ENCODE measurements around the gene GSG1L.

Gene GSG1L

DNA sequence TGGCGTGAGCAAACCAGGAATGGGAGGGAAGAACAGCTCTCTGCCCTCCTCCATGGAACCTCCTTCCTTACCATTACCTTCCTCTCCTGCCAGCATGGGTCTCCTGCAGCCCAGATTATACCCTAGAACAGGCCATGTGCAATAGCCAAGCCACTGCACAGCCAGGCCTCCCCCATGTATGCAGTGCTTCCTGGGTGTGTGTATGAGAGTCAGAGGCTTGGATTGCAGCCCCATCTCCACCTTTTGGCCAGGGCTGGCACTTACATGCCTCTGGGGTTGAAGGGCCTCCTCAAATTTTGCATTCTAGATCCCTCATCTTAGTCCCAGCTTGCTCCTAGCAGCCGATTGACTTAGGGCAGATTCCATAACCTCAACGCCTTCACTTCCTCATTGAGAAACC is 133.7 kb downstream of the GSG1L start:
- DNase-seq (ENCODE audit: low read depth in 1 of 2, low spot score in 1 of 2), result no peak
- Histone ChIP-seq H3K4me3 (replicated peaks; ENCODE audit: insufficient read depth, low read length) (no peak overlapping the region), H3K27ac (replicated peaks) (no peak overlapping the region), H3K27me3 (ENCODE audit: insufficient read depth, poor library complexity, severe bottlenecking) (no peaks in the 10 kb centered on the region)
- TF ChIP-seq, protein P1, sequence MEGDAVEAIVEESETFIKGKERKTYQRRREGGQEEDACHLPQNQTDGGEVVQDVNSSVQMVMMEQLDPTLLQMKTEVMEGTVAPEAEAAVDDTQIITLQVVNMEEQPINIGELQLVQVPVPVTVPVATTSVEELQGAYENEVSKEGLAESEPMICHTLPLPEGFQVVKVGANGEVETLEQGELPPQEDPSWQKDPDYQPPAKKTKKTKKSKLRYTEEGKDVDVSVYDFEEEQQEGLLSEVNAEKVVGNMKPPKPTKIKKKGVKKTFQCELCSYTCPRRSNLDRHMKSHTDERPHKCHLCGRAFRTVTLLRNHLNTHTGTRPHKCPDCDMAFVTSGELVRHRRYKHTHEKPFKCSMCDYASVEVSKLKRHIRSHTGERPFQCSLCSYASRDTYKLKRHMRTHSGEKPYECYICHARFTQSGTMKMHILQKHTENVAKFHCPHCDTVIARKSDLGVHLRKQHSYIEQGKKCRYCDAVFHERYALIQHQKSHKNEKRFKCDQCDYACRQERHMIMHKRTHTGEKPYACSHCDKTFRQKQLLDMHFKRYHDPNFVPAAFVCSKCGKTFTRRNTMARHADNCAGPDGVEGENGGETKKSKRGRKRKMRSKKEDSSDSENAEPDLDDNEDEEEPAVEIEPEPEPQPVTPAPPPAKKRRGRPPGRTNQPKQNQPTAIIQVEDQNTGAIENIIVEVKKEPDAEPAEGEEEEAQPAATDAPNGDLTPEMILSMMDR (IDR thresholded peaks at IDR 0.05; ENCODE audit: insufficient read depth, low read length), result no peak
- no peak for TF ChIP-seq POLR2AphosphoS5 (IDR thresholded peaks at IDR 0.05; ENCODE audit: low read depth)

DNA sequence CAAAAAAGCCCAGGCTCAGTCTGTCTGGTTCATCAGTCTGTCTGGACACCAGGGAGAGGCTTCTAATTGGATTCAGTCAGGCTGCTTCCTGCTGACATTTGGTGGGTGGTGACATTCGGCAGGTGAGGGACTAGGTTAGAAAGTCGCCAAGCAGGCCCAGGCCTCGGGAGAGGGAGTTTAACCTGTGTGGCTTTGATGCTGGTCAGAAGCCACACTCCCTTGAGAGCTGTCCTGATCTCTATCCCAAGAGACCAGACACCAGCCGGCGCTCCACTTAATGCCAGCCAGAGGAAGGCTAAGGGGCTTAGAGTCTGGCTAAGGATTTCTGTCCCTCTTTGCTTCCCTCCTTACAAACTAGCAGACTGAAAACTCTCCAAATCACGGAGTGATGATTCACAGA is 135.0 kb downstream of the GSG1L start:
- H3K27me3 ChIP-seq (ENCODE audit: insufficient read depth, poor library complexity, severe bottlenecking), result no peaks in the 10 kb centered on the region
- TF ChIP-seq, protein P1 (IDR thresholded peaks at IDR 0.05; ENCODE audit: insufficient read depth, low read length), result no peak
- TF ChIP-seq, protein P2, sequence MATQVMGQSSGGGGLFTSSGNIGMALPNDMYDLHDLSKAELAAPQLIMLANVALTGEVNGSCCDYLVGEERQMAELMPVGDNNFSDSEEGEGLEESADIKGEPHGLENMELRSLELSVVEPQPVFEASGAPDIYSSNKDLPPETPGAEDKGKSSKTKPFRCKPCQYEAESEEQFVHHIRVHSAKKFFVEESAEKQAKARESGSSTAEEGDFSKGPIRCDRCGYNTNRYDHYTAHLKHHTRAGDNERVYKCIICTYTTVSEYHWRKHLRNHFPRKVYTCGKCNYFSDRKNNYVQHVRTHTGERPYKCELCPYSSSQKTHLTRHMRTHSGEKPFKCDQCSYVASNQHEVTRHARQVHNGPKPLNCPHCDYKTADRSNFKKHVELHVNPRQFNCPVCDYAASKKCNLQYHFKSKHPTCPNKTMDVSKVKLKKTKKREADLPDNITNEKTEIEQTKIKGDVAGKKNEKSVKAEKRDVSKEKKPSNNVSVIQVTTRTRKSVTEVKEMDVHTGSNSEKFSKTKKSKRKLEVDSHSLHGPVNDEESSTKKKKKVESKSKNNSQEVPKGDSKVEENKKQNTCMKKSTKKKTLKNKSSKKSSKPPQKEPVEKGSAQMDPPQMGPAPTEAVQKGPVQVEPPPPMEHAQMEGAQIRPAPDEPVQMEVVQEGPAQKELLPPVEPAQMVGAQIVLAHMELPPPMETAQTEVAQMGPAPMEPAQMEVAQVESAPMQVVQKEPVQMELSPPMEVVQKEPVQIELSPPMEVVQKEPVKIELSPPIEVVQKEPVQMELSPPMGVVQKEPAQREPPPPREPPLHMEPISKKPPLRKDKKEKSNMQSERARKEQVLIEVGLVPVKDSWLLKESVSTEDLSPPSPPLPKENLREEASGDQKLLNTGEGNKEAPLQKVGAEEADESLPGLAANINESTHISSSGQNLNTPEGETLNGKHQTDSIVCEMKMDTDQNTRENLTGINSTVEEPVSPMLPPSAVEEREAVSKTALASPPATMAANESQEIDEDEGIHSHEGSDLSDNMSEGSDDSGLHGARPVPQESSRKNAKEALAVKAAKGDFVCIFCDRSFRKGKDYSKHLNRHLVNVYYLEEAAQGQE (IDR thresholded peaks at IDR 0.05; ENCODE audit: insufficient replicate concordance, low read depth), result no peak
- no peak for TF ChIP-seq SPI1 (IDR thresholded peaks at IDR 0.05; ENCODE audit: borderline replicate concordance, low read depth)
- TF ChIP-seq GABPA (IDR thresholded peaks at IDR 0.05; ENCODE audit: low read depth), result no peak
- no peak for TF ChIP-seq POLR2AphosphoS5 (IDR thresholded peaks at IDR 0.05; ENCODE audit: low read depth)
- DNase-seq (ENCODE audit: low read depth in 1 of 2, low spot score in 1 of 2), result no peak
- H3K4me3 ChIP-seq (replicated peaks; ENCODE audit: insufficient read depth, low read length), result no peak overlapping the region
- H3K27ac ChIP-seq (replicated peaks), result no peak overlapping the region

DNA sequence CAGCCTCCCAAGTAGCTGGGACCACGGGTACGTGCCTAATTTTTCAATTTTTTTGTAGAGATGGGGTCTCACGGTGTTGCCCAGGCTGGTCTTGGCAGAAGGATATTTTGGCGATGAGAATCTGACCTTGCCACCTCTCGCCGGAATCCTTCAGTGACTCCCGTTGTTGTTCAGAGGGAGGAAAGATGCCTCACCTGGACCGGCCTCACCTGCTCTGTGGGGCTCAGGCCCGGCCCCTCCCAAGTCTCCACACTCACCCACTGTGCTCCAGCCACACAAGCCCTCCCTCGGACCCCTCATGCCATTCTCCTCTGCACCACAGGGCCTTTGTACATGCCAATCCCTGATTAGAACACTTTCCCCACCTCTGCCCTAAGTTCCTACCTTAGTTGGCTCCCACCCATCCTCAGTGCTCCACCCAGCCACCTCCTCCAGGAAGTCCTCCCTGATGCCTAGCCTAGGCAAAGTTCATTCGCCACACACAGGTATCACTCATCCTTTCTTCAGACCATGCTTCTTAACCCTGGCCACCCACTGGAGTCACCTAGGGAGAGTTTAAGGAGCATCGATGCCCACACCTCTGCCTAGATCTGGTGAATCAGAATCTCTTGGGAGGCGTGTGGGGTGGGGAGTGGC is 136.1 kb downstream of the GSG1L start:
- DNase-seq (ENCODE audit: low read depth in 1 of 2, low spot score in 1 of 2), result no peak
- H3K4me3 ChIP-seq (replicated peaks; ENCODE audit: insufficient read depth, low read length), result no peak overlapping the region
- TF ChIP-seq, protein P2 (IDR thresholded peaks at IDR 0.05; ENCODE audit: insufficient replicate concordance, low read depth), result no peak
- TF ChIP-seq, protein P1 (IDR thresholded peaks at IDR 0.05; ENCODE audit: insufficient read depth, low read length), result no peak
- no peak for TF ChIP-seq POLR2AphosphoS5 (IDR thresholded peaks at IDR 0.05; ENCODE audit: low read depth)
- no peak for TF ChIP-seq GABPA (IDR thresholded peaks at IDR 0.05; ENCODE audit: low read depth)
- TF ChIP-seq SPI1 (IDR thresholded peaks at IDR 0.05; ENCODE audit: borderline replicate concordance, low read depth), result no peak
- H3K27ac ChIP-seq (replicated peaks), result no peak overlapping the region
- H3K27me3 ChIP-seq (ENCODE audit: insufficient read depth, poor library complexity, severe bottlenecking), result no peaks in the 10 kb centered on the region

DNA sequence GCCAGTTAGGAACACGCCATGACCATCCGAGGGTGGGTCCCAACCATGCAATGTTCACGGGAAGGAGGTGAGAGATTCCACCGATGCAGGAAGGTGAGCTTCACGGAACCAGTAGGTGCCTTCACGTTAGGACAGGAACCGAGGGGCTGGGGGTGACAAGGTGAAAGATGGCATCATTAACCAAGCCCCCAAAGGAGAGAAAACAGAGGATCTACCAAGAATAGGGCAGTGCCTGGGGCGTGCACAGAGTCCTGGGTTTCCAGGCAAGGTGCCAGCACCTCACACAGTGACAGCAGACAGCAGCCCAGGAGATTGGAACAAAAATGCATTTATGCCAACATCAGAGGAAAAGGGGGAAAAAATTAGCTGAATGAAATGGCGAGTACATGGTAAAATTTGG is 137.9 kb downstream of the GSG1L start:
- TF ChIP-seq SPI1 (IDR thresholded peaks at IDR 0.05; ENCODE audit: borderline replicate concordance, low read depth), result no peak
- TF ChIP-seq GABPA (IDR thresholded peaks at IDR 0.05; ENCODE audit: low read depth), result no peak
- TF ChIP-seq, protein P2 (IDR thresholded peaks at IDR 0.05; ENCODE audit: insufficient replicate concordance, low read depth), result no peak
- TF ChIP-seq, protein P1 (IDR thresholded peaks at IDR 0.05; ENCODE audit: insufficient read depth, low read length), result no peak
- no peak for TF ChIP-seq POLR2AphosphoS5 (IDR thresholded peaks at IDR 0.05; ENCODE audit: low read depth)
- no peaks in the 10 kb centered on the region for H3K27me3 ChIP-seq (ENCODE audit: insufficient read depth, poor library complexity, severe bottlenecking)
- H3K4me3 ChIP-seq (replicated peaks; ENCODE audit: insufficient read depth, low read length), result no peak overlapping the region
- no peak overlapping the region for H3K27ac ChIP-seq (replicated peaks)
- no peak for DNase-seq (ENCODE audit: low read depth in 1 of 2, low spot score in 1 of 2)

Measured in HL-60 (cell line).